K562 (cell line): Measurements from ENCODE around the gene COQ8A. TPM values are rescaled to one million over a fixed set of nuclear protein-coding genes. Genes with fewer than 3 reads are reported as not detected.

Experiments
- polyA plus RNA-seq, 8 experiments: library from polyadenylated mRNA; depleted of rRNA in 4 of 8; stranded (reverse) in 5 of 8; unstranded in 3 of 8; fragments of >200 nt; fragmentation: Nextera tagmentation in 2 of 8; fragmentation: Illumina TruSeq in 1 of 8; extraction: Ambion mirVana in 2 of 8; extraction: Trizol in 1 of 8; gene quantifications; 2 replicates each; pipeline versions ENCODE4 v1.2.1 to v1.2.3, GENCODE V29; 2011 to 2014; ENCODE audit warnings: inconsistent platforms in 1 of 8, missing spikeins in 1 of 8
- total RNA-seq, 7 experiments: library from RNA; depleted of rRNA in 6 of 7; stranded (reverse); fragments of >200 nt in 6 of 7; fragmentation: Illumina TruSeq in 2 of 7; extraction: Trizol in 2 of 7; gene quantifications; 2 replicates each; pipeline versions ENCODE4 v1.2.1 to v1.2.3, GENCODE V29; 2011 to 2021; ENCODE audit warnings: low replicate concordance in 1 of 7
- TF ChIP-seq, protein P1 (sequence below): sonication (generic); formaldehyde crosslinking; IDR thresholded peaks from 2 replicates; pipeline ENCODE4 v1.8.1; 2023; ENCODE audit warnings: mild to moderate bottlenecking, missing genetic modification reagents
- TF ChIP-seq, protein P2 (sequence below), 3 experiments: IDR thresholded peaks in 2 of 3; conservative IDR thresholded peaks in 1 of 3; 2 replicates each; pipeline ENCODE4 v1.5.1; 2011 to 2012; ENCODE audit warnings: low read length in 3 of 3, mild to moderate bottlenecking in 3 of 3, control low read depth in 2 of 3, improper control_type of control experiment in 1 of 3, inconsistent platforms in 1 of 3, low read depth in 1 of 3, mixed read lengths in 1 of 3, moderate library complexity in 1 of 3; ENCODE audit not compliant: insufficient read depth in 2 of 3
- TF ChIP-seq, protein P3 (sequence below), 2 experiments: fragments of 450-650 bp in 1 of 2; sonication (generic) in 1 of 2; formaldehyde crosslinking in 1 of 2; IDR thresholded peaks; 2 replicates each; pipeline versions ENCODE4 v1.7.1 to v1.9.0; 2016 to 2022; ENCODE audit warnings: inconsistent platforms in 1 of 2, mild to moderate bottlenecking in 1 of 2, missing genetic modification reagents in 1 of 2

The COQ8A gene
- total and polyA plus RNA-seq, 9 of the 15 experiments (the other 6 are each of a cell fraction or from before 2014, with no cell fraction given) = 2.6 to 54.3 (median 32.4) TPM

DNA sequence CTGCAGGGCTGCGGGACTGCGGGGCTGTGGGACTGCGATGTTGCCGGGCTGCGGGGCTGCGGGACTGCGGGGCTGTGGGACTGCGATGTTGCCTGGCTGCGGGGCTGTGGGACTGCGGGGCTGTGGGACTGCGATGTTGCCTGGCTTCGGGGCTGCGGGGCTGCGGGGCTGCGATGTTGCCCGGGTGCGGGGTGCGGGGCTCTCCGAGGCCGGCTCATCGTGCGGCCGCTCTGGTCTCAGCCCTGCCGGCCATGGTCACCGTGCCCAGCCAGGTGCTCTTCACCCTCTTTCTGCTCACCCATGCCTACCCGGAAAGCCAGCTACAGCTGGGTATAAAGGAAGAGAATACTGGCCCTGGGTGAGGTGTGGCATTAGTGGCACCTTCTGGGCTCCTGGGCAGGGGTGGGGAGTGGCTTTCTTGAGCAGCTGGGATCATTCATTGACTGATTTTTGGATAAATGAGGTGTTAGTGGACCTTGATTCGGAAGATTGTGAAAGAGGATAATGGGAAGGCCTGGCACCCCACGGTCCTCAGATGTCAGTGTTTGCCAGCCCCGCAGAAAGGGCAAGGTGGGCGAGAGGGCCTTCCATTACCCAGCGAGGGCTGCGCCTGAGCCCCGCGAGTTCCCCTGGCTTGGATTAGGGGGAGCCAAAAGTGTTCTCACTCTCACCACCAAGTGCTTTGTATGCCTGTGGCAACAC lies 36.3 kb downstream of the COQ8A start (continued):
- TF ChIP-seq, protein P1, sequence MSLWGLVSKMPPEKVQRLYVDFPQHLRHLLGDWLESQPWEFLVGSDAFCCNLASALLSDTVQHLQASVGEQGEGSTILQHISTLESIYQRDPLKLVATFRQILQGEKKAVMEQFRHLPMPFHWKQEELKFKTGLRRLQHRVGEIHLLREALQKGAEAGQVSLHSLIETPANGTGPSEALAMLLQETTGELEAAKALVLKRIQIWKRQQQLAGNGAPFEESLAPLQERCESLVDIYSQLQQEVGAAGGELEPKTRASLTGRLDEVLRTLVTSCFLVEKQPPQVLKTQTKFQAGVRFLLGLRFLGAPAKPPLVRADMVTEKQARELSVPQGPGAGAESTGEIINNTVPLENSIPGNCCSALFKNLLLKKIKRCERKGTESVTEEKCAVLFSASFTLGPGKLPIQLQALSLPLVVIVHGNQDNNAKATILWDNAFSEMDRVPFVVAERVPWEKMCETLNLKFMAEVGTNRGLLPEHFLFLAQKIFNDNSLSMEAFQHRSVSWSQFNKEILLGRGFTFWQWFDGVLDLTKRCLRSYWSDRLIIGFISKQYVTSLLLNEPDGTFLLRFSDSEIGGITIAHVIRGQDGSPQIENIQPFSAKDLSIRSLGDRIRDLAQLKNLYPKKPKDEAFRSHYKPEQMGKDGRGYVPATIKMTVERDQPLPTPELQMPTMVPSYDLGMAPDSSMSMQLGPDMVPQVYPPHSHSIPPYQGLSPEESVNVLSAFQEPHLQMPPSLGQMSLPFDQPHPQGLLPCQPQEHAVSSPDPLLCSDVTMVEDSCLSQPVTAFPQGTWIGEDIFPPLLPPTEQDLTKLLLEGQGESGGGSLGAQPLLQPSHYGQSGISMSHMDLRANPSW (CRISPR knock-in tag) = no peak
- TF ChIP-seq, protein P2, sequence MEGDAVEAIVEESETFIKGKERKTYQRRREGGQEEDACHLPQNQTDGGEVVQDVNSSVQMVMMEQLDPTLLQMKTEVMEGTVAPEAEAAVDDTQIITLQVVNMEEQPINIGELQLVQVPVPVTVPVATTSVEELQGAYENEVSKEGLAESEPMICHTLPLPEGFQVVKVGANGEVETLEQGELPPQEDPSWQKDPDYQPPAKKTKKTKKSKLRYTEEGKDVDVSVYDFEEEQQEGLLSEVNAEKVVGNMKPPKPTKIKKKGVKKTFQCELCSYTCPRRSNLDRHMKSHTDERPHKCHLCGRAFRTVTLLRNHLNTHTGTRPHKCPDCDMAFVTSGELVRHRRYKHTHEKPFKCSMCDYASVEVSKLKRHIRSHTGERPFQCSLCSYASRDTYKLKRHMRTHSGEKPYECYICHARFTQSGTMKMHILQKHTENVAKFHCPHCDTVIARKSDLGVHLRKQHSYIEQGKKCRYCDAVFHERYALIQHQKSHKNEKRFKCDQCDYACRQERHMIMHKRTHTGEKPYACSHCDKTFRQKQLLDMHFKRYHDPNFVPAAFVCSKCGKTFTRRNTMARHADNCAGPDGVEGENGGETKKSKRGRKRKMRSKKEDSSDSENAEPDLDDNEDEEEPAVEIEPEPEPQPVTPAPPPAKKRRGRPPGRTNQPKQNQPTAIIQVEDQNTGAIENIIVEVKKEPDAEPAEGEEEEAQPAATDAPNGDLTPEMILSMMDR (IDR thresholded peaks at IDR 0.05 in 2 of 3, conservative IDR thresholded peaks at IDR 0.05 in 1 of 3; ENCODE audit: insufficient read depth in 2 of 3, low read depth in 1 of 3, low read length in 3 of 3) = no peak
- TF ChIP-seq, protein P3, sequence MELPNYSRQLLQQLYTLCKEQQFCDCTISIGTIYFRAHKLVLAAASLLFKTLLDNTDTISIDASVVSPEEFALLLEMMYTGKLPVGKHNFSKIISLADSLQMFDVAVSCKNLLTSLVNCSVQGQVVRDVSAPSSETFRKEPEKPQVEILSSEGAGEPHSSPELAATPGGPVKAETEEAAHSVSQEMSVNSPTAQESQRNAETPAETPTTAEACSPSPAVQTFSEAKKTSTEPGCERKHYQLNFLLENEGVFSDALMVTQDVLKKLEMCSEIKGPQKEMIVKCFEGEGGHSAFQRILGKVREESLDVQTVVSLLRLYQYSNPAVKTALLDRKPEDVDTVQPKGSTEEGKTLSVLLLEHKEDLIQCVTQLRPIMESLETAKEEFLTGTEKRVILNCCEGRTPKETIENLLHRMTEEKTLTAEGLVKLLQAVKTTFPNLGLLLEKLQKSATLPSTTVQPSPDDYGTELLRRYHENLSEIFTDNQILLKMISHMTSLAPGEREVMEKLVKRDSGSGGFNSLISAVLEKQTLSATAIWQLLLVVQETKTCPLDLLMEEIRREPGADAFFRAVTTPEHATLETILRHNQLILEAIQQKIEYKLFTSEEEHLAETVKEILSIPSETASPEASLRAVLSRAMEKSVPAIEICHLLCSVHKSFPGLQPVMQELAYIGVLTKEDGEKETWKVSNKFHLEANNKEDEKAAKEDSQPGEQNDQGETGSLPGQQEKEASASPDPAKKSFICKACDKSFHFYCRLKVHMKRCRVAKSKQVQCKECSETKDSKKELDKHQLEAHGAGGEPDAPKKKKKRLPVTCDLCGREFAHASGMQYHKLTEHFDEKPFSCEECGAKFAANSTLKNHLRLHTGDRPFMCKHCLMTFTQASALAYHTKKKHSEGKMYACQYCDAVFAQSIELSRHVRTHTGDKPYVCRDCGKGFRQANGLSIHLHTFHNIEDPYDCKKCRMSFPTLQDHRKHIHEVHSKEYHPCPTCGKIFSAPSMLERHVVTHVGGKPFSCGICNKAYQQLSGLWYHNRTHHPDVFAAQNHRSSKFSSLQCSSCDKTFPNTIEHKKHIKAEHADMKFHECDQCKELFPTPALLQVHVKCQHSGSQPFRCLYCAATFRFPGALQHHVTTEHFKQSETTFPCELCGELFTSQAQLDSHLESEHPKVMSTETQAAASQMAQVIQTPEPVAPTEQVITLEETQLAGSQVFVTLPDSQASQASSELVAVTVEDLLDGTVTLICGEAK (IDR thresholded peaks at IDR 0.05) = no peak
- TF ChIP-seq, protein P3 (CRISPR knock-in tag; IDR thresholded peaks at IDR 0.05) = no peak
- TF ChIP-seq, all 486 proteins: peak for 0
